Pancreas (tissue), 10 donors: ENCODE results near the gene RTN4R. TPM values are rescaled to one million over a fixed set of nuclear protein-coding genes. Genes with fewer than 3 reads are reported as not detected.

Source experiments
- ATAC-seq, 4 donors: fragments of 200-7000 bp; cut with Tn5 transposase; one replicate each; pipeline versions ENCODE4 v1.8.0 to v1.9.1; 2020; ENCODE audit warnings: mild to moderate bottlenecking in 4 of 4, moderate library complexity in 4 of 4
- DNase-seq, 6 donors: peaks; one replicate each; pipeline ENCODE4 v3.0.0-alpha.2; 2020
- FAIRE-seq: peaks from 2 replicates; lab custom pipeline; 2012; peaks lifted over from hg19 to GRCh38; lab: Jason Lieb, UNC
- H3K27ac ChIP-seq, 4 donors: fragments of 200-600 bp; sonication (generic); 1 replicate in 3 of 4; 2 replicates in 1 of 4; pipeline versions ENCODE4 v1.5.0 to v1.8.0; 2020
- H3K27me3 ChIP-seq, 4 donors: fragments of 200-600 bp; one replicate each; pipeline ENCODE4 v1.8.0; 2021
- H3K36me3 ChIP-seq, 3 donors: fragments of 200-600 bp; sonication (generic) in 1 of 3; one replicate each; pipeline versions ENCODE4 v1.5.0 to v1.8.0; 2020 to 2021
- H3K4me1 ChIP-seq, 3 donors: fragments of 200-600 bp; one replicate each; pipeline ENCODE4 v1.8.0; 2021
- H3K4me3 ChIP-seq, 4 donors: fragments of 200-600 bp; sonication (generic) in 2 of 4; one replicate each; pipeline versions ENCODE4 v1.5.0 to v1.8.0; 2020 to 2021
- H3K9me3 ChIP-seq, 4 donors: fragments of 200-600 bp; one replicate each; pipeline ENCODE4 v1.8.0; 2021
- WGBS, 2 donors: extraction: QIAGEN DNeasy Blood & Tissue Kit; methylation state at CpG; one replicate each; pipeline ENCODE4 v1.1.7; 2013; 5-methylcytosine and 5-hydroxymethylcytosine counted together
- intact Hi-C, 3 donors: fragments of 100-400 bp; cut with DNase I; formaldehyde crosslinking; loops; one replicate each; pipeline versions ENCODE4 v1.11.1 to v1.14.2; 2022
- polyA plus RNA-seq, 2 donors: library from polyadenylated mRNA; stranded (reverse); fragments of 200-250 nt; gene quantifications; one replicate each; pipeline ENCODE4 v1.2.3, GENCODE V29; 2013
- total RNA-seq, 6 donors: library from RNA; stranded (reverse); fragmentation: NEBNext Ultra II Directional in 4 of 6; extraction: Animal tissue kit (Norgen Biotek cat#: 25700) in 4 of 6; gene quantifications; one replicate each; pipeline versions ENCODE4 v1.2.1 to v1.2.4, GENCODE V29; 2021 to 2023
- TF ChIP-seq, protein P1 (sequence below), 4 donors: fragments of 200-600 bp; sonication (generic) in 3 of 4; IDR thresholded peaks; one replicate each; pipeline versions ENCODE4 v1.5.0 to v1.8.0; 2021; ENCODE audit warnings: antibody characterized with exemption in 4 of 4
- donor health status: healthy with polysubstance abuse.
- donor health status: DM: no; HTN: no; CAD: no; lungs with moderate emphysema.
- donor health status: DM: no; HTN: no; CAD: no.
- donor health status: control.
- donor health status: control.
- donor health status: Bipolar disorder and iron deficiency.
- donor health status: DM: yes; HTN: yes; CAD: no.
- donor health status: DM: no; HTN: no; CAD: no.
- donor health status: DM: no; HTN: no; CAD: no.
- donor health status: DM: yes; HTN: yes; CAD: no.

RTN4R gene
- total and polyA plus RNA-seq, 8 donors, result 0.88 to 7.4 (median 1.7) TPM

DNA sequence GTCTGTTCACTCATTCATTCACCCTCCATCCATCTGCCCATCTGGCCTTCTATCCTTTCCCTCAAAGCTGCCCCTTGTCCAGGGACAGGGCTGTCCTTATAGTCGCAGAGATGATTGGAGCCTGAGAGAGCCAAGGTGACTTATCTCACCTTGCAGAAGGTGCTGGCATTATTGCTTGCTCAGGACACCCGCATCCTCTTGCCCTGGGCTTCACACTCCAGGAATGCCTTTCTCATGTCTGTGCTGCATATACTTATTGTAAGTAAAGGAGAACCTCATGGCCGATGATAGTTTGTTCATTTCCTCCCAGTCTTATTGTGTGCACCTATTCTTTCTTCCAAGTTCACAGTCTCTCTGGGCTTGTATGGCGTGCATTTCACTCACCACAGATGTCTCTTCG lies 68.2 kb downstream of the RTN4R start:
- Histone ChIP-seq H3K4me3 (no peak overlapping the region), H3K27me3 (no peaks in the 10 kb centered on the region), H3K27ac (no peak overlapping the region), H3K4me1 (peaks cover 0 to 5% (median 3%) of the 10 kb centered on the region in 3 donors), H3K36me3 (no peaks in the 10 kb centered on the region), H3K9me3 (no peaks in the 10 kb centered on the region)
- ATAC-seq, result no peak
- DNase-seq, result no peak
- intact Hi-C loops, result loop anchor here in 1 of 3 donors (10.0 kb wide), 1 partner anchor 55 kb away; no protein-coding TSS in a partner anchor
- TF ChIP-seq, protein P1, sequence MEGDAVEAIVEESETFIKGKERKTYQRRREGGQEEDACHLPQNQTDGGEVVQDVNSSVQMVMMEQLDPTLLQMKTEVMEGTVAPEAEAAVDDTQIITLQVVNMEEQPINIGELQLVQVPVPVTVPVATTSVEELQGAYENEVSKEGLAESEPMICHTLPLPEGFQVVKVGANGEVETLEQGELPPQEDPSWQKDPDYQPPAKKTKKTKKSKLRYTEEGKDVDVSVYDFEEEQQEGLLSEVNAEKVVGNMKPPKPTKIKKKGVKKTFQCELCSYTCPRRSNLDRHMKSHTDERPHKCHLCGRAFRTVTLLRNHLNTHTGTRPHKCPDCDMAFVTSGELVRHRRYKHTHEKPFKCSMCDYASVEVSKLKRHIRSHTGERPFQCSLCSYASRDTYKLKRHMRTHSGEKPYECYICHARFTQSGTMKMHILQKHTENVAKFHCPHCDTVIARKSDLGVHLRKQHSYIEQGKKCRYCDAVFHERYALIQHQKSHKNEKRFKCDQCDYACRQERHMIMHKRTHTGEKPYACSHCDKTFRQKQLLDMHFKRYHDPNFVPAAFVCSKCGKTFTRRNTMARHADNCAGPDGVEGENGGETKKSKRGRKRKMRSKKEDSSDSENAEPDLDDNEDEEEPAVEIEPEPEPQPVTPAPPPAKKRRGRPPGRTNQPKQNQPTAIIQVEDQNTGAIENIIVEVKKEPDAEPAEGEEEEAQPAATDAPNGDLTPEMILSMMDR (IDR thresholded peaks at IDR 0.05), result no peak
- 79 to 87% methylated on average over 5 of the region's 5 CpGs for WGBS, 2 donors
- no peak for FAIRE-seq

DNA sequence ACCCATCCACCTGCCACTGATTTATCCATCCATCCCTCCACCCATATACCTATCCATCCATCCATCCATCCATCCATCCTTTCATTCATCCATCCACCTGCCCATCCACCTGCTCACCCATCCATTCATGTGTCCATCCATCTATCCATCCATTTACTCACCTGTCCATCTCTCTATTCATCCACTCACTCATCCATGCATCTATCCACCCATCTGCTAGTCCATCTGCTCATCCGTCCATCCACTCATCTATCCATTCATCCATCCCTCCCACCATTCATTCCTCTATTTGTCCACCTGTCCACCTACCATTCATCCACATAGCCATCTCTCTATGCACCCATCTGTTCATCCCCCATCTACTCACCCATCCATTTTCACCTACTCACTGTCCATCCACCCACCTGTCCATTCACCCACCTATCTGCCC lies 68.7 kb downstream of the RTN4R start:
- Histone ChIP-seq H3K9me3 (no peaks in the 10 kb centered on the region), H3K27me3 (no peaks in the 10 kb centered on the region), H3K27ac (no peak overlapping the region), H3K36me3 (no peaks in the 10 kb centered on the region), H3K4me1 (peaks cover 0 to 5% (median 3%) of the 10 kb centered on the region in 3 donors), H3K4me3 (no peak overlapping the region)
- intact Hi-C loops, result loop anchor here in 1 of 3 donors (10.0 kb wide), 1 partner anchor 55 kb away; no protein-coding TSS in a partner anchor
- TF ChIP-seq, protein P1 (IDR thresholded peaks at IDR 0.05), result no peak
- ATAC-seq, result no peak
- no peak for DNase-seq
- 70 to 71% methylated on average over 1 of the region's 1 CpG for WGBS, 2 donors
- no peak for FAIRE-seq

DNA sequence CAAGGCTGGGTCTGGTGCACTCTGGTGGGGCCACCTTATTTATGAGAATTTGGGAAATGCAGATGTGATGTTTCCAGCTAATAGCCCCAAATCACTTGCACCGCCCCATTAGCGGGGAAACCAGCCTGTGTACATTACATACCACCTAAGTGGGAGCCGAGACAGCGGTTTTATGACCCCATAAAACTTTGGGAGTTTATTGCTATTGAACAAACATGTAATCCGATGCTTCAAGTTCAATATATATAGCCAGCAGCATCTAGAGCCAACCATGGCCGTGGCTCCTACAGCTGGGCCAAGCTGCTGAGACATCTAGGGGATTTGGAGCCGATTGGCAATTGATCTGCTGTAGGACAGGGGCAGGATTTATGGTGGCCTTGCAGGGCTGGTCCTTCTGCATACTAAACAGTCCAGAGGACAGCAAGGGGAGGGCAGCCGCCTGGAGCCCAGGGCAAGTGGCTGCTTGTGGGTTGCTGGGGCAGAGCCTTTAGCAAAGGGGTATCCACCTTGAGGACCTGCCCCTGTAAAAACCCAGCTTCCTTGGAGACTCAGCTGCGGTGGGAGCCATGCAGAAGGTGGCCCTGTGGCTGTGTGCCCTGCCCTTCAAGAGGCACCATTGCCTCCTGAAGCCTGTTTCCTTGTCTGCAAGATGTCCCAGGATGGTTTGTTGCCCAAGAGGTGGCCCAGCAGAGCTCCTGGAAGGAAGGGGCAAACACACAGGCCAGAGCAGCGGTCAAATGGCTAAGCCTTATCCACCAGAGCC lies 69.4 kb downstream of the RTN4R start:
- TF ChIP-seq, protein P1 (IDR thresholded peaks at IDR 0.05), result no peak
- ATAC-seq, result no peak
- H3K27me3 ChIP-seq, result no peaks in the 10 kb centered on the region
- intact Hi-C loops, result loop anchor here in 1 of 3 donors (10.0 kb wide), 1 partner anchor 56 kb away; no protein-coding TSS in a partner anchor
- FAIRE-seq, result no peak
- no peak for DNase-seq
- 72 to 80% methylated on average over 10 of the region's 10 CpGs for WGBS, 2 donors
- no peaks in the 10 kb centered on the region for H3K4me1 ChIP-seq
- H3K9me3 ChIP-seq, result no peaks in the 10 kb centered on the region
- no peaks in the 10 kb centered on the region for H3K36me3 ChIP-seq
- H3K27ac ChIP-seq, result no peak overlapping the region
- H3K4me3 ChIP-seq, result no peak overlapping the region

DNA sequence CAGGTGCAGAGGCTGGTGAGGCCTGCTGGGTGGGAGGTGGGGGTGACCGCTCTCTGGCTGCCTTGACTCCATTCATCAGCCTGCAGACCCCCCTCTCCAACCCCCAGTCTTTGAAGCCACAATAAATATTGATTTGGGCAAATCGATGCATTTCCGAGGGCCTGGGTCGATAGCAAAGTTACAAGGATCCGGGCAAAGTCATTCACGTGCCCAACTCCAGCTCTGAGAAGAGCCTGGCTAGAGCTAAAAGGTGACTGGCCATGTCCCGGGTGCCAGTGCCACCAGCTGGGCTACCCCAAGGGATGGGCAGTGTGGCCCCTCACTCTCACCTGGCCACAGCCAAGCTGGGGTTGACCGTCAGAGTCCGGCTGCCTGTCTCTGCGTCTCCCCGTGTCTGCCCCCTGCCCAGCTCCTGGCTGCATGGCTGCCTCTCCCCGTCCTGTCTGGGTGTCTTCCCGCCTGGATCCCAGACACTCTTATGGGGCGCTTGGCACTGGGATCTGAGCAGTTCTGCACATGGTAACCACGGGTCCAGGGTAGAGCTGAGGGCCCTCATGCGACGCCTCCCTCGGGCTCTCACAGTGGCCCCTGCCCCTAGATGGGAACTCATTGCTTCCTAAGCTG lies 70.6 kb downstream of the RTN4R start:
- no peaks in the 10 kb centered on the region for H3K9me3 ChIP-seq
- intact Hi-C loops, result loop anchor here in 1 of 3 donors (10.0 kb wide), 1 partner anchor 57 kb away; no protein-coding TSS in a partner anchor
- no peak overlapping the region for H3K27ac ChIP-seq
- no peaks in the 10 kb centered on the region for H3K4me1 ChIP-seq
- ATAC-seq (no peak), FAIRE-seq (no peak), DNase-seq (no peak)
- H3K36me3 ChIP-seq, result no peaks in the 10 kb centered on the region
- H3K27me3 ChIP-seq, result no peaks in the 10 kb centered on the region
- WGBS, 2 donors, result 72 to 84% methylated on average over 18 of the region's 18 CpGs
- TF ChIP-seq, protein P1 (IDR thresholded peaks at IDR 0.05), result no peak
- H3K4me3 ChIP-seq, result no peak overlapping the region
